ENCODE measurements around the gene DTNA.

The DTNA gene

DNA sequence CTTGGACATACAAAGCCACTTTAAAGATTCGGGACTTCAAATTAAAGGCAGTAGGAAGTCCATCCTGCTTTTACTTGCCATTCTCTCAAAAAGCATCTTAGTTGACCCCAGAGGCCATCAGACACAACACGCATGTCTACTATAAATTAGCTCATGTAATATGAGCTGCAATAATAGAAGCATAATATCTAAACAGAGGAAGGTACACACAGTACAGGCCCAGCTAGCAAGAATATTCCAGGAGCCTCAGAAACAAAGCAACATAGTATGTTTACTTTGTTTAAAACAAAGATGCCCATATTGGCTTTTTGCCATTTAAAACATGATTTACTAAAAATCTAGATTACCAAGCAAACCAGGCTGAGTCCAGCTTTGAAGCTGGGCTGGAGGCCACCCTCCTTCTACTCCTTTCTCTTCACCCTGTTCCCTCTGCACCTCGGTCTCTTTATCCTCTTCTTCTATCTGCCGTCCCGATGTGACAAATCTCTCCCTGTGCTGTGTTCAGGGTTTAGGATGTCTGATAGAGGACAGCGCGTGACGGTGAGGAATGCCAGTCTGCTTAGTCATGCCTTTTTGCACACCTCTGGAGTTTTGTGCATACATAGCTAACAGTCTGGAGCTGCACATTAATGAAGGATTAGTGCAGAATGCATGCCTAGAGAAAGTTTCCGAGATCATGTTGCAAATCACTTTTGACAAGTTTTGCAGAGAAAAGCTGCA lies 28.2 kb downstream of the DTNA start:
- TF ChIP-seq, protein P1, sequence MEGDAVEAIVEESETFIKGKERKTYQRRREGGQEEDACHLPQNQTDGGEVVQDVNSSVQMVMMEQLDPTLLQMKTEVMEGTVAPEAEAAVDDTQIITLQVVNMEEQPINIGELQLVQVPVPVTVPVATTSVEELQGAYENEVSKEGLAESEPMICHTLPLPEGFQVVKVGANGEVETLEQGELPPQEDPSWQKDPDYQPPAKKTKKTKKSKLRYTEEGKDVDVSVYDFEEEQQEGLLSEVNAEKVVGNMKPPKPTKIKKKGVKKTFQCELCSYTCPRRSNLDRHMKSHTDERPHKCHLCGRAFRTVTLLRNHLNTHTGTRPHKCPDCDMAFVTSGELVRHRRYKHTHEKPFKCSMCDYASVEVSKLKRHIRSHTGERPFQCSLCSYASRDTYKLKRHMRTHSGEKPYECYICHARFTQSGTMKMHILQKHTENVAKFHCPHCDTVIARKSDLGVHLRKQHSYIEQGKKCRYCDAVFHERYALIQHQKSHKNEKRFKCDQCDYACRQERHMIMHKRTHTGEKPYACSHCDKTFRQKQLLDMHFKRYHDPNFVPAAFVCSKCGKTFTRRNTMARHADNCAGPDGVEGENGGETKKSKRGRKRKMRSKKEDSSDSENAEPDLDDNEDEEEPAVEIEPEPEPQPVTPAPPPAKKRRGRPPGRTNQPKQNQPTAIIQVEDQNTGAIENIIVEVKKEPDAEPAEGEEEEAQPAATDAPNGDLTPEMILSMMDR (IDR thresholded peaks at IDR 0.05; ENCODE audit: poor library complexity, severe bottlenecking): no peak
- ATAC-seq (ENCODE audit: low read depth): peak; percentile 97
- no peak overlapping the region for H3K27ac ChIP-seq (ENCODE audit: poor library complexity, severe bottlenecking)
- no peaks in the 10 kb centered on the region for H3K27me3 ChIP-seq (ENCODE audit: insufficient read depth, poor library complexity, severe bottlenecking)
- H3K9me3 ChIP-seq (ENCODE audit: severe bottlenecking): no peaks in the 10 kb centered on the region
- no peak for DNase-seq (ENCODE audit: low spot score)
- H3K4me3 ChIP-seq (ENCODE audit: severe bottlenecking): no peak overlapping the region
- no peaks in the 10 kb centered on the region for H3K4me1 ChIP-seq (ENCODE audit: insufficient read depth, poor library complexity, severe bottlenecking)
- H3K36me3 ChIP-seq (ENCODE audit: low read depth): no peaks in the 10 kb centered on the region

DNA sequence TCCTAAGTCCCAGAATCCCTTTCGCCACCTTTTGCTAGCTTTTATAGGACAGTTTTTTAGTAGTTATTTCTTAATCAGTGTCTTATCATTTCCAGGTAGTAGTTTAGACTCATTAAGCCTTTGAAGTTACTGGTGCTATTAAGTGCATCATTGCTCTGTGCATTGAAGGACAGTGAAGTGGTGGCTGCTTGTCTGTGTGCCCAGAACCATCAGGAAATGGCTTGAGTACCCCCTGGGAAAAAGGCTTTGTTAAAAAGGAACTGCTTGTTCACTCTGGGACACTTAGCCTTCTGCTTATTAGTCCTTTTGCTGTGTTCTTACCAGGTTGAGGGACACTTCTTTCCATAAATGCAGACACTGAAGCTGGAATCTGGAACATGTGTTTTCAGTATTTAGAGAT lies 30.0 kb downstream of the DTNA start:
- no peaks in the 10 kb centered on the region for H3K36me3 ChIP-seq (ENCODE audit: low read depth)
- no peaks in the 10 kb centered on the region for H3K27me3 ChIP-seq (ENCODE audit: insufficient read depth, poor library complexity, severe bottlenecking)
- DNase-seq (ENCODE audit: low spot score) (no peak), ATAC-seq (ENCODE audit: low read depth) (no peak)
- TF ChIP-seq, protein P1 (IDR thresholded peaks at IDR 0.05; ENCODE audit: poor library complexity, severe bottlenecking): no peak
- H3K4me1 ChIP-seq (ENCODE audit: insufficient read depth, poor library complexity, severe bottlenecking): no peaks in the 10 kb centered on the region
- H3K4me3 ChIP-seq (ENCODE audit: severe bottlenecking): no peak overlapping the region
- no peaks in the 10 kb centered on the region for H3K9me3 ChIP-seq (ENCODE audit: severe bottlenecking)
- H3K27ac ChIP-seq (ENCODE audit: poor library complexity, severe bottlenecking): no peak overlapping the region

DNA sequence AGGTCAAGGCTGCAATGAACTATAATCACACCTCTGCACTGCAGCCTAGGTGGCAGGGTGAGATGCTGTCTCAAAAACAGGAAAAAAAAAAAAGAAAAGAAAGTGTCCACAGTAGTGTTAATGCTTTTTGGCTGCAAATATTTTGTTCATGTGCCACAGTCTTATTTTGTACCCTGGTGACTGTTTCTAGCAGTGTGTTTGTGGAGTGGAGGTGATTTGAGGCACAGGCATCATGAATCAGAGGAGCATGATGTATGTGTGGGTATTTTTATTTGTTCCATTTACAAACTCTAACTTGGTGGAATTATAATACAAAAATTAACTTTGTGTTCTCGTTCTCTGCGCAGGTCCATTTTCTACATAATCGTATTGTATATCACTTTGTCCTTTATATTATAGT lies 30.6 kb downstream of the DTNA start:
- no peak for ATAC-seq (ENCODE audit: low read depth)
- TF ChIP-seq, protein P1 (IDR thresholded peaks at IDR 0.05; ENCODE audit: poor library complexity, severe bottlenecking): no peak
- no peaks in the 10 kb centered on the region for H3K36me3 ChIP-seq (ENCODE audit: low read depth)

DNA sequence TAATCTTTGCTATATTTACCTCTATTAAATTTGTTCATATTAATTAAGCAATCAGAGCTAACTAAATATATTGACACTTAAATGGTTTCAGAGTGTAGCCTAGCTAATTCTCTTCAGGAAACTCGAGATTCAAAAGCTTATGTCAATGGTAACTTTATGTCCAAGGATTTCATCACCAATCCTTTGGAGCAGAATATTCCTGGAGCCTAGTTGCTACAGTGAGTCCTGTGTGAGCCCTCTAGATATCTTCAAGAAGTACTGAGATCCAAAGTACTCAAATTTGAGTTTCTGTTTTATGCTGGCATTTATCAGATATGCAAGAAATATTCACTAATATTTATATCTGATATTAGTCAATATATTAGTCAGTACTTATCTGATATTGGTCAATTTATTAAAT lies 31.3 kb downstream of the DTNA start:
- no peak for ATAC-seq (ENCODE audit: low read depth)
- no peak overlapping the region for H3K27ac ChIP-seq (ENCODE audit: poor library complexity, severe bottlenecking)
- TF ChIP-seq, protein P1 (IDR thresholded peaks at IDR 0.05; ENCODE audit: poor library complexity, severe bottlenecking): no peak
- no peaks in the 10 kb centered on the region for H3K9me3 ChIP-seq (ENCODE audit: severe bottlenecking)
- no peak for DNase-seq (ENCODE audit: low spot score)
- H3K4me3 ChIP-seq (ENCODE audit: severe bottlenecking): no peak overlapping the region
- H3K27me3 ChIP-seq (ENCODE audit: insufficient read depth, poor library complexity, severe bottlenecking): no peaks in the 10 kb centered on the region
- no peaks in the 10 kb centered on the region for H3K4me1 ChIP-seq (ENCODE audit: insufficient read depth, poor library complexity, severe bottlenecking)
- H3K36me3 ChIP-seq (ENCODE audit: low read depth): no peaks in the 10 kb centered on the region

More for the DNA sequence above, 30.6 kb downstream of the DTNA start:
- Histone ChIP-seq H3K4me3 (ENCODE audit: severe bottlenecking) (no peak overlapping the region), H3K4me1 (ENCODE audit: insufficient read depth, poor library complexity, severe bottlenecking) (no peaks in the 10 kb centered on the region), H3K9me3 (ENCODE audit: severe bottlenecking) (no peaks in the 10 kb centered on the region), H3K27me3 (ENCODE audit: insufficient read depth, poor library complexity, severe bottlenecking) (no peaks in the 10 kb centered on the region), H3K27ac (ENCODE audit: poor library complexity, severe bottlenecking) (no peak overlapping the region)
- no peak for DNase-seq (ENCODE audit: low spot score)

DNA sequence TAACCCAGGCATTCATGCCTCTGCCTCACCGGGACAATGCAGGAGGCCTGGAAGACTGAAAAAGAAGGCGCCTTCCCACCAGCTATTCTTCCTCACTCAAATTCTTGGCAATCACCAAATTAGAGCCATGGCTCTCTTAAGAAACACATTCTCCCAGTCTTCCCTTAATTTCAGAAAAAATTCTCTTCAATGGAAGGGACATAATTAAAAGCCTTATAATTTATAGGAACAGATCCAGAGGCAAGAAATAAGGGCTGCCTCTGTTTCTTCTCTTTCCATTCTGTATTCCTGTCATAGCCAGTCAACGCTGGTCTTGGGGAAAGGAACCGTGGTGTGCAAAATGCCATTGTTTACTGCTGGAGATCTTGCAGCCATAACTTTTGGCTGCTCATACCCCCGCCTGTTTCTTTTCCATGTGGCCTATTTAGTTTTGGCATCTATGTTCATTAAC lies 32.8 kb downstream of the DTNA start:
- H3K9me3 ChIP-seq (ENCODE audit: severe bottlenecking): no peaks in the 10 kb centered on the region
- ATAC-seq (ENCODE audit: low read depth): no peak
- no peak overlapping the region for H3K27ac ChIP-seq (ENCODE audit: poor library complexity, severe bottlenecking)
- no peak overlapping the region for H3K4me3 ChIP-seq (ENCODE audit: severe bottlenecking)
- no peaks in the 10 kb centered on the region for H3K36me3 ChIP-seq (ENCODE audit: low read depth)
- H3K27me3 ChIP-seq (ENCODE audit: insufficient read depth, poor library complexity, severe bottlenecking): no peaks in the 10 kb centered on the region
- TF ChIP-seq, protein P1 (IDR thresholded peaks at IDR 0.05; ENCODE audit: poor library complexity, severe bottlenecking): no peak
- DNase-seq (ENCODE audit: low spot score): no peak
- no peaks in the 10 kb centered on the region for H3K4me1 ChIP-seq (ENCODE audit: insufficient read depth, poor library complexity, severe bottlenecking)
